Stimulated activated CD4-positive, alpha-beta T cell treated with anti-CD3 and anti-CD28 coated beads, Interleukin-1b, Interleukin-23, amount 100 ng/mL, for 24 hours (primary cell): Measurements from ENCODE around the gene SLC6A13.

Experiments used
- DNase-seq, 4 experiments: peaks; one replicate each; pipeline ENCODE4 v3.0.0-alpha.2; 2020; ENCODE audit warnings: low read depth in 4 of 4, low spot score in 1 of 4

SLC6A13 gene

DNA sequence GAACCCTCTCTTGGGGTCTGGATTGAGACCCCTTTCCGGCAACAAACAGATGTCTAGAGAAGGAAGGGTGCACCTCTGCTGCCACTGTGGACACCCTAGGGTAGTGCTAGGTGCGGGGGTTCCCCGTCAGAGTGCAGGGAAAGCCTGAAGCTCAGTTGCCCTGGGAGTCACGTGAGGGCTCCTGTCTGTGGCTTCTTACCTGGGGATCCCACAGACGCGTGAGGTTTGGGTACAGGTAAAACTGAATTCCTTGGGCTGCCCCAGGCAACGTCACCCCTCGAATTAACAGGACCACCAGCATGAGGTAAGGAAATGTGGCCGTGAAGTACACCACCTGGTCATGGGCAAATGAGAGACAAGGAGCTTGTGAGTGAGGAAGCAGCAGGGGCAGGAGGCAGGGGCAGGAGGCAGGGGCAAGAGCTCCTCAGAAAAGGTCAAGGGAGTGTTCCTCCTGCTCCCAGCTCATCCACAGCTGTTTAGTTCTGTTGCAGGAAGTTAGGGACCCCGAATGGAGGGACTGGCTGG lies 27.7 kb downstream of the SLC6A13 start:
- DNase-seq = no peak

DNA sequence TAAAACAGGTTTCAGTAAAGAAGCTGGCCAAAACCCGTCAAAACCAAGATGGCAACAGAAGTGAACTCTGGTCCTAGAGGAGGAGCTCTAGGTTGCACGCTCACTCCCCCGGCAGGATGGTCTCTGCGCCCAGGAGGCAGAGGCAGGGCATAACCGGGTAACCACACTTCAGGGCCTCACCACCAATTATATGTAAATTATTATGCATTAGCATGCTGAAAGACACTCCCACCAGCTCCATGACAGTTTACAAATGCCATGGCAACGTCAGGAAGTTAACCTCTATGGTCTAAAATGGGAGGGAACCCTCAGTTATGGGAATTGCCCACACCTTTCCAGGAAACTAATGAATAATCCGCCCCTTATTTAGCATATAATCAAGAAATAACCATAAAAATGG lies 28.6 kb downstream of the SLC6A13 start:
- no peak for DNase-seq

DNA sequence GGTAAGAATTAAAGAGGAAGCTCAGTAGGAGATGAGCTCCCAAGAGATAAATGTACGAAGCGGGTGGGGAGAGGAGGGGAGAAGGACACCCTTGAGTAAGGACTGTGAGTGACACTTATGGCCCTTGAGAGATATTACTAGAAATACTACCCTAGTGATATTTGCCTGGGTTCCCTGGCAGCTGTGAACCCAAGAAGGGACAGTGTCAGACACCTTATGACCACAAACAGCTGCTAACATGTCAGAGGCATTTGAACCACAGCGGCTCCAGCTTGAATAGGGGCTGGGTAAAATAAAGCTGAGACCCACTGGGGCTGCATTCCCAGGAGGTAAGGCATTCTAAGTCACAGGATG lies 29.0 kb downstream of the SLC6A13 start:
- no peak for DNase-seq

DNA sequence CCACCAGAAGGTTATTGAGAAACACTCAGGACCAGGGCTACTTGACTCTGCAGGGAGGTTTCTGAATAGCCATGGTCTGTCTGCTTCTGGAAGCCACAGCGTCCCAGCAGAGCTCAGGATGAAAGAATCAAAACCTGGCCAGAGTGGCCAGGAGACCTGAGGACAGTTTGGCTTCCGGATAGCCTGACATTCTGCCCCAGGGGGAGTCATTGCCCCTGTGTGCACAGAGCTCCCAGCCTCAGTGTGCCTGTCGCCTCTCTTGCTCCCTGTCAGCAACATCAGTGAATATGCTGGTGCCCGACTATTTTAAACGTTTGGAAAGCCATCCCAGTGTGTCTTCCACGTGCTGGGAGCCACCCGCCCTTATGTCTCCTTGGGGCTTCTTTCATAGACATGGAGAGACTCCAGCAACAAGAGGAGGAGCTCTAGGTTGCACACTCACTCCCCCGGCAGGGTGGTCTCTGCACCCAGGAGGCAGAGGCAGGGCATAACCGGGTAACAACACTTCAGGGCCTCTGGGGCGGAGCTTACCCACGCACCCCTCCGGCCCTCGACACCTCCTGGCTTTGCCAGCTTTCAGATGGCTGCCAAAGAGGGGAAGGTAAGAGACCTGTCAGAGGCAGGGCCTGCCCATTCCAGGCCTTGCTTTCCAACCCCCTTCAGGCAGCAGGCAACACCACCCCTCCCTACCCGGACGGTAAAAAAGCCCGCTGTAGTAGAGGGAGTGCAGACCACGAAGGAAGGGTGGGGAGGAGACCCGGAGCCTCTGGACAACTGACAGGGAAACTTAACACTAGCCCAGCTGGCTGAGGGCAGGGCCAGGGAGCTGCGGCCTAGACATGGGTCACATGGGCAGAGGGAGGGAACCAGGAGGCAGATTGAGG lies 29.7 kb downstream of the SLC6A13 start:
- DNase-seq = no peak

DNA sequence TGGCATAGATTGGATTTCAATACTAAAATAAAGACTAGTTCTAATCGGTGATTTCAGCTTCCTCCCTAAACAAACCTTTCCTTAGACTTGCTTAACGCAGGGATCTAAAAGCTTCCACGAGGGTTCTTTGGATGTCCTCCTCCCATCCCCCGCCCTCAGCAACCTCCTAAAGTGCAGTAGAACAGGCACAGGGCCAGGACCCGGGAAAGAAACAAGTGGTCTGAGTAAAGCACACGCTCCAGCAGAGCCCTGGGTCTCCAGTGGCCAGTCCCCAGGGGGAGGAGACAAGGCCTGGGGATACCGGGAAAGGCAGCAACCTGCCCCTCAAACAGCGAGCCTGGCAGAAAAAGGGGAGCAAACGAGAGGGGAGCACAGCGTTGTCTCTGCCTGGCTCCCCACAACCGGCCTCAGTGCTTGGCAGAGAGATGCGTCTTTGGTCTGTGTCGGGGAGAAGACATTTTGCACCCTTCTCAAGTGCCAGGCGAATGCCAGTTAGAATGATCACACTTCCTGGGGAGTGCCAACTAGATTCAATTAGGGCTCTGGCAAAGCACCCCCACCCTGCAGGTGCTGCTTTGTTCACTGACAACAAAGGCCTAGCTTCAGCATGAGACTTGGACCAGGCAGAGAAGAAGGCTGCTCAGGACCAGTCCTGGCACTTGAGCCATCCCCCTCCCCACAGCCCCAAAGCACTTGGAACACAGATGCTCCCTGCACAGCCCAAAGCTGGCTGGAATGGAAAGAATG lies 31.5 kb downstream of the SLC6A13 start:
- no peak for DNase-seq

DNA sequence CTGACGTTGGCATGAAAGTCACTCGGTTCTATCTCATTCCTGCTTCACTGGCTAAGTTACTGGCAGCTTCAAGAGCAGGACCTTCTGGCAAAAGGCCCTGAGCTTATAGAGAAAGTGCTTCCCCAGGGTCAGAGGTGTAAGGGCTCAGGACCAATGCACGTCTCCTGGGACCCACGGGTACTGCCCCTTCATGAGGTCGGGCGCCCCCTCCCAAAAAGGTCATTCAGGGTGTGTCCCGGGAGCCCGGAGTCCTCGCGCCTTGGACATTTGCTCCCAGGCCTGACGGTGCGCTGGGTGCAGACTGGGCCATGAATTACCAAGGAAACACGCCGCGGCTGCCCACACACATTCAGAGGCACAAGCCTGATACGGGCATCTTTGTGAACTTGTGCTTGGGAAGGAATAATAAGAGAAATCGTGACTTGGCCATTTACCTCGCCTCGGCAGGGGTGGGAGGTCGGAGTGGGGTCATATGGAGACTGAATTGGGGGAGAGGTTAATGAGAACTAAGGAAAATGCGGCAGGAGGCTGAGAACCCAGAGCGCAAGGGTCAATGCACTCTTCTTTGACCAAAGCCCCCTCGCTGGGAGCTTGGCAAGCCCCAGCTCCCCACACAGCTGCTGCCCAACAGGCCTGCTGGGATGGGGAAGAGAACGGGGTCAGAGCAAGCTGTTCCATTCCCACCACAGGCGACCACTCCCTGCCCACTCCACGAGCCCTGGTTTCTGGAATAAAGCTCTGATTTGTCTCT lies 33.0 kb downstream of the SLC6A13 start:
- DNase-seq = no peak

DNA sequence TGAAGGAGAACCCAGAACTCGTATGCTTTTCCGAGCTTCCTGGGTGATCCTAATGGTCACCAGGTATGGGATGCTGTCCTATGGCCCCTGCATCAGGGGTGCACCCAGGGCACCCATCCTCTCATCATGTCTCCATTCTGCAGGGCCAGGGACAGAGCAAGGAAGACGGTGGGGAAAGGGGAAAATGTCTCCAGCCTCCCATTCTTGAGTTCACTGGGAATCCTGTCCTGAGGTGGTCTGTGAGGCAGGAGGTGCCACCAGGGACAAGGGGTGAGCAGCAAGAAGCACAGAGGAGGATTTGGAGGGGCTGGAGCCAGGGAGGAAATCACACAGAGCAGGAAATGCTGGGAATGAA lies 33.8 kb downstream of the SLC6A13 start:
- no peak for DNase-seq

DNA sequence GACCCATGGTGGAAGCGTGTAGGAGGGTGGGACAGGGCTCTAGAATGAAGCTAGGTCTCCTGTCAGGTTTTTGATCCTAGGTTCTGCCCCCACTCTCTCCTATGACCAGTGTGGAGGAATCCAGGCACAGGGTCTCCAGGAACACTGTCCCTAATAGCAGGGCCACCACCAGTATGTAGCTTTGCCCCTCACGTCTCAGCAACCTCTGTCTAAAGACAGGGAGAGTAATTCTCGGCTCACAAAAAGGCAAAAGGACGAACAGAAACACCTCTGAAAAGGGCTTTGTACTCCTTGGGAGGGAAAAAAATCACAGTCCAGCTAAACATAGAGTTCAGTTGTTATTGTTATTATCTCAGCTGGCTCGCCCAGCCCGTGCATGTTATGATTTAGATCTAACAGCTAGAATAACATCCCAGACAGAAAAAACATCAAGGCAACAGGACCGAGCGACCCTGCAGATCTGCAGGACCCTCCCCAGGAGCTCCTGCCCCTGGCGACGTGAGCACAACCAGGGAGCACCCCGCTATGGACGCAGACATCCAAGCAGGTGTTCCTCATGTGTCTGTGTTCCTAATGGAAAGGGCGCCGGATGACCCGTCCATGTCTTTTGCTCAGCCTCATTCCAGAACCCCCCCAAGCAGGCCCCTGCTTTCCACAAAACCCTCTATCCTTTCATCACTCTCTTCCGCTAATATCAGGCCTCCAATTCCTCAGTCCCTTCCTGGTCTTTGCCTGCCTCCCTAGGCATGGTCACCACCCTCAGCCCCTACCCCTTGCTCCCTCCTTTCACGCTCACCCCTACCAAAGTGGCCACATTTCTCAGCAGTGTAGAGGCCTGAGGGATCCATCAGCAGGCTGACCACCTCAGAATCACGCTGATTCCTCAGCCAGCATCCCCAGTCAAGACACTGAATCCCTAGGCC lies 34.5 kb downstream of the SLC6A13 start:
- no peak for DNase-seq

DNA sequence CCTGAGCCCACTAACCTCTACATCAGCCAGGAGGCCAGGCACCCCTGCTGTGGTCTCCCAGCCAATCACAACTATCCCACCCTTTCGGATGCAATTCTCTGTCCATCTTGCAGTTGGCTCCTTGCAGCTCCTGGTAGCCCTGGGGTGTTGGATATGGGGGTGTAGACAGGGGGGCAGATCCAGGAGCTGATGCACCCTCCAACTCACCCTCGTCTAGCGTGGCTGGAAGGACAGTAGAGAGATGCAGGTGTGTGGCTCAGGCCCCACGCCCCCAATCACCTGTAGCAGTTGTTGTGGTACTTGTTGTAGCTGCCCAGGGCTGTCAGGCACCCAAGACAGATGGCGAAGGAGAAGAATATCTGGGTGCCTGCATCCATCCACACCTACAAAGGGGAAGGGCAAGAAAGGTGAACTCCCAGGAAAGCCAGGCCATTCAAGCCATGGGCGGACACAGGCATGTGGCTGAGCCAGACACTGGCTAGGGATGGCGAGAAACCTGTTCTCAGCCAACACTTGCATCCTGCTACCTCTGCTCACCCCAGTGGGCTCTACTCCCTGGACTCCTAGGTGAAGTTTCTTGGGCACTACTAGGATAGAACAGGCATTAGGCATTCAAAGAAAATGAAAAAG lies 35.2 kb downstream of the SLC6A13 start:
- DNase-seq = no peak

DNA sequence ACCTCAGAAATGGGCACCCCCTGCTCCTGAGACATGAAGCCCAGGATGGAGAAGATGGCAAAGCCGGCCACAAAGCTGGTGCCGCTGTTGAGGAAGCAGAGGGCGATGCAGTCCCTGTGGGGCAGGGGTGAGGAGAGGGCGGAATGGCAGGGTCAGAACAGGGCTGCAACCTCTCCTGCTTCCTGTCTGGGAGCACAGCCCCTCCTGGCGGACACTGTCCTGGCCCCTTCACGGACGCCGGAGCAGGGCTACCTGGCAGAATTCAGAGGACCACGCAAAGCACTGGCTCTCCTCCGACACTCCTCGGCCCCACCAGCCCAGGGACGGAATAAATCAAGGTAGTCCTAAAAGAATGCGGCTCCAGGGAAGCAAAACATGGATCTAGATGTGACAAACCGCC lies 36.2 kb downstream of the SLC6A13 start:
- no peak for DNase-seq

DNA sequence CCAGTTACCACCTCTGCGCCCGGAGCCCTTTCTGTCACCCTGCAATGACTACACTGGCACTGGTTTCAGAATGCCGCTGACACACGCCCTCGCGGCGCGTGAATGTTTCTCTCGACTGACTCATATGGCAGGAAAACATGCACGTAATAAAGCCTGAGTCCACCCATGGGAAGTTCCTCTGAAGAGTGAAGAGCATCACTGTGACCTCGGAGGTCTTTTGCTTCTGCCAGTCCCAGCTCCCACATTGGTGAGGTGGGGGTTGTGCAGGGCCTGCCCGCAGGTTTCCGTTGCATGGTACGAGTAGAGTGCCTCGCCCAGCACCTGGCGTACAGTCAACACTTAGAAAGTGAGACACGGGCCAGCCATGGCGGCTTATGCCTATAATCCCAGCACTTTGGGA lies 37.6 kb downstream of the SLC6A13 start:
- no peak for DNase-seq

DNA sequence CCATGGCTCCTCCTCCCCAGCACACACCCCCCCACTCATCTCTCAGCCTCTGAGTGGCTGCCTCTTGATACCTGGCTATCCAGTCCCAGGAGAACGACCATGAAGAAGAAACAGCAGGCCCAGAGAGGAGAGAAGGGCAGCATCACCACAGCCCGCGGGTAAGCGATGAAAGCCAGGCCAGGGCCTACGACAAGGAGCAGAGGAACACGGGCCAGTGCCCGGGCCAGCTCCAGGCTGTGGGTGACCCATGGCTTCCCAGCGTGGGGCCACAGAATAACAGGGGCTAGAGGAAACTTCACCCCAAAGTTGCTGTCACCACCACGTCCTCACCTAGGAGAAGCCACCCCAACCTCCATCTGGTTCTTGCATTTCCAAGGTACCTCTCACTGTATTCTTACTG lies 38.3 kb downstream of the SLC6A13 start:
- no peak for DNase-seq

DNA sequence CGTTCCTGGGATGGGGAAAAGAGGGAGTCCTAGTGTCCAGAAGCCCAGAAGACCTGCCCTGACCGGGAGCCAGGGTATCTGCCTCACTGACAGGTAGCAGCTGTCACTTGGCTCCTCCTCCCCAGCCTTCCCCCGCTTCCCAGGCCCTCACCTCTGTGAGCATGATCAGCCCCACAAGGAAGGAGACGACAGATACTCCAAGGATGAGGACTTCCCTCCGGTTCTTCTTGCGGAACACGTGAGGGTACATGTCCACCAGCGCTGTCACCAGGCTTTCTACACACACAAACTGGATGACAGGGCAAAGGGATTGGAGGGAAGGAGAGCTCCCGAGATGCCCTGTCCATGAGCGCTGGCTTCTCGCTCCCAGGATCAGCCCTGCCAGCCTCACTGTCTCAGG lies 38.8 kb downstream of the SLC6A13 start:
- no peak for DNase-seq

DNA sequence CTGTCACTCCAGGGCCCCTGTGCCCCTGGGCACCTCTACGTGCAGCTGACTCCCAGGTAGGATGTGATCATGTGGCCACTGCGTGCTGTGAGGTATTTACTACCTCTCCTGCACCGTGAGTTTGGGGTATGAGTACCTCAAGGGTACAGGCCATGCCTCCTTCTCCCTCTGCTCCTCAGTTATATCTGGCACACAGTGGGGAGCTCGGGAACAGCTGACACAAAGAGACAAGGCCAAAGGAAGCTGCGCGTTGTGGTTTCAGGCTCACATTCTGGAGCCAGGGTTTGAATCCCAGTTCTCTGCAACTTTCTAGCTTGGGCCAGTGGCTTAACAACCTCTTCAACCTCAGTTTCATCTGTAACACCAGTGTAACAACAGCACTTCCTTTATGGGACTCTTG lies 40.9 kb downstream of the SLC6A13 start:
- DNase-seq = no peak

DNA sequence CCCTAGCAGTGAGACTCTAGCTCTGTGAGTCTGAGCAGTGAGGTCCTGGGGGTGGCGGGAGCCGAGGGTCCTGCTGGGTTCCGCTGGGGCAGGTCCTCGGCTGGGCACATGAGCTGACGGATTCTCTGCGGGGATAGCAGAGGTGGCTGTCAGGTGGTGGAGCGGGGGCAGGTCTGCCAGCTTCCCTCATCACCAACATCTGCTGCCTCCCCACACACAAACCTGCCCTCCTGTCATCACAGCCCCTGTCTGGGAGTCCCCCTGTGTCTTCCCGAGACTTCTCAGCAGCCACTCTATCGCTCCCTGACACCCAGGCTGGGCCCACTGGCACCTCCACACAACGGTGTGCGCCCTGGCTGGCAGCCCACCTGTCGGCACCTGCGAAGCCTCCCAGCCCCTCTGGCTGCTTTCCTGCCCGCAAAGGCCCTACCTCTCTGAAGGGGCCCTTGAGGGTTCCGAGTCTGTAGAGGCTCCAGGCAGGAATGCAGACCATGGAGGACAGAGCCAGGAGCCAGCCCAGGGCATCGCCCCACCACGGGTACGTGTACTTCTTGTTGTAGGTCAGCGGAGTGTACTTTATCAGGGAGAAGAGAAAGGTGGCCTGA lies 41.6 kb downstream of the SLC6A13 start:
- DNase-seq = no peak

DNA sequence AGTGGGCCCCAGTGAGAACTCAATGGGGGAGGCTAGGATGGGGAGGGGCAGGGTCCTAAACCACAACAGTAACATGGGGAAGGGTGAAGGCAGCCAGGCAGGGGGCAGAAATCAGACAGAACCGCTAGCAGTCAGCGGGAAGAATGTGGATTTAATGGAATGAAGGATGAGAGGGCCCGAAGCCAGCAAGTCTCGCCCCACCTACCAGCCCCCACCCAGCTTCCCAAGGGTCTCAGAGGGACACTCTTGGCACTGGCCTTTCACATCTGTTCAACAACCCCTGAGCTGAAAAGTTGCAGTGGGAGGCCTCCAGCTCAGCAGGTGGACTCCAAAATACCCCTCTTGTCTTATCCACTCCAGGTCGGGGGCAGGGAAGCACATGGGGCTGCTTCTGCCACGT lies 42.1 kb downstream of the SLC6A13 start:
- no peak for DNase-seq

DNA sequence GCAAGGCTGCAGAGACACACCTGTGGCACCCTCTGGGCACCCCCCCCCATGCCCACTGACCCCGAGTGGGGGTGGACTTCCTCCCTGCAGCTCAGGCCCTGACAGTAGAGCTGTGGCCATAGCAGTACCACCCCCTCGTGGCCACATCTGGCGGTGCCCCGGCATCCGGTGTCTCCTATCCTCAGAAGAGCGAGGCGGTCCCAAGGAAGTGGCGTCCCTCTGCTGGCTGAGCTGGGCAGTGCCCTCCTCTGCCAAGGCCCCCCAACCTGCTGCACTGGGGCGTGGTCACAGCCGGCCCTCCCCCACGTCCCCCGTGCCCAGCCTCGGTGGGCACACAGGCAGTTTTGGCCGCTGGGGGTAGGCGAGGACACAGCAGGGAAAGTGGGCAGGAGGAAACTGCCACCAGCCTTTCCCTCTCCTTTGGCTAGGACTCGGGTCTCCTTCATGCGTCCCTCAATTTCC lies 42.7 kb downstream of the SLC6A13 start:
- peak in 3 of 4 experiments; percentile 5 to 45 (median 22) for DNase-seq

DNA sequence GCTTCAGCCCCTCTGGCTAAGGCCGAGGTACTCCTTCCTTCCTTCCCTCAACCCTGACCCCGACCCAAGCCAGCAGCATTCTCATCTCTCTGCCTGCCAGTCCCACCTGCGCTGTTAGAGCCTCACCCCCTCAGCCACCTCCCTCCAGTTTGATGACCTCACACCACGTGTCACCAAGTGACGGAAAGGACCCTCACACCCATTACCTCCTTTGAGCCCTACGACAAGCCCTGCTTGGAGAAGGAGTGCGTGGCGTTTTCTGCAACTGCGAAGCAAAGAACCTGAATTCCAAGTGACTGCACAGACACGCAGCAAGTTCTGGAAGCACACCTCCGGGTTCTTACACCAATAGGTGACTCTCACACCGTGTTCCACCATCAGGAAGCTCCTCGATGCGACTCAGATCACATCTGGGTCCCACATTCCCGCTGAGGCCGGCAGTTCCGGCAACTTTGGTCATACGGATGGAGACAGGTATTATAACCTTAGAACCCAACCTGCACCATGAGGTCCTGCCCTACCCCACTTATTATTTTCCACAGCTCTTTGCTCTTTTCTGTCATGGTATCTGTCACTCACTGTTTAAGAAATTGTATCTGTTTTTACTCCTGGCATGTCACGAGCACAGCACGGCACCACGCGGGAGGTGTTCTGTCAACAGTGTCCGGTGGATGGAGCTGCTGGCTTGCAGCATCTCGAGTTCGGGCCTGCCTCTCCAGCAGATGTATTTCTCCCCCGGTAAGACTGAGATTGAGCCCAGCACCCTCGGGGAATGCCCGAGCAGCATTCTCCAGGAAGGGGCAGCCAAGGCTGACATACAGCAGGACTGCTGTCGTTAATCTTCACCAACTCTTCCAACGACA lies 43.7 kb downstream of the SLC6A13 start:
- DNase-seq = no peak

DNA sequence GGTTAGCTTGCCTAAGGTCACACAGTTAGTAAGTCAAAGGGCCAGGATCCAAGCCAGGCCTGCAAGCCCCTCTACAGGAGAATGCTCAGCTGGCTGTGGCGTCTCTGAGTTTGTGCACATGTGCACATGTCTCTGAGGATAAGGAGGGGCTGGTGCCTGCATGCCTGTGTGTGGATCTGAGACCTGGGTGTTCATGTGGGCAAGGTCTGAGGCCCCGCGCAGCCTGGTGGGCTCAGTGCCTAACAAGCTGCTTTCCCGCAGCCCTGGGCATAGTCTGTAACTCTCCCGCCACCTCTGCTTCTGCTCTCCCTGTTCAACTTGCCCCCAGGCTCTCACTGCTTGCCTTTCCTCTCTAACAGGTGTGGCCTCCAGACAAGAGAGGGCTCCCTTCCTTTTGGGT lies 44.4 kb downstream of the SLC6A13 start:
- DNase-seq = no peak
